ENCODE data around the gene RYR2. TPM values are rescaled to one million over a fixed set of nuclear protein-coding genes. Genes with fewer than 3 reads are reported as not detected.
"Not testable (repeated sequence)": the region's sequence is repeated elsewhere in the genome, so short reads cannot be mapped to it uniquely, and the experiment has no call there.

RYR2 gene
- total and polyA plus RNA-seq, 8 donors: 0.25 to 33.5 (median 2.5) TPM

GRCh38 chr1:237817277-237817676, 775.3 kb downstream of the RYR2 start:
- Histone ChIP-seq H3K27ac (no peak overlapping the region), H3K36me3 (no peaks in the 10 kb centered on the region), H3K4me3 (no peak overlapping the region), H3K27me3 (no peaks in the 10 kb centered on the region), H3K9me3 (no peaks in the 10 kb centered on the region), H3K4me1 (no peaks in the 10 kb centered on the region)
- DNase-seq: no peak
- intact Hi-C loops (cut with DNase I; ENCODE audit: low total_unique reads): no loop called here
- WGBS, 5 donors: 13 to 30% (median 21%) methylated on average over 1 of the region's 1 CpG
- TF ChIP-seq EP300 (IDR thresholded peaks at IDR 0.05) (no peak), CTCF (IDR thresholded peaks at IDR 0.05) (no peak), POLR2AphosphoS5 (IDR thresholded peaks at IDR 0.05) (no peak), POLR2A (IDR thresholded peaks at IDR 0.05) (no peak)

DNA sequence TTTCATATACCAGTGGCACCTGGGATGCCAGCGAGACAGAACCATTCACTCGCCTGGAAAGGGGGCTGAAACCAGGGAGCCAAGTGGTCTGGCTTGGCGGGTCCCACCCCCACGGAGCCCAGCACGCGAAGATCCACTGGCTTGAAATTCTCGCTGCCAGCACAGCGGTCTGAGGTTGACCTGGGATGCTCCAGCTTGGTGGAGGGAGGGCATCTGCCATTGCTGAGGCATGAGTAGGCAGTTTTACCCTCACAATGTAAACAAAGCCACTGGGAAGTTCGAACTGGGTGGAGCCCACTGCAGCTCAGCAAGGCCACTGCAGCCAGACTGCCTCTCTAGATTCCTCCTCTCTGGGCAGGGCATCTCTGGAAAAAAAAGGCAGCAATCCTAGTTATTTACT, 778.6 kb downstream of the RYR2 start:
- DNase-seq; H3K36me3 ChIP-seq; H3K27me3 ChIP-seq; H3K4me1 ChIP-seq; H3K4me3 ChIP-seq; H3K27ac ChIP-seq; intact Hi-C loops (cut with DNase I; ENCODE audit: low total_unique reads); H3K9me3 ChIP-seq: not testable (repeated sequence)
- 68 to 89% (median 86%) methylated on average over 7 to 9 of the region's 9 CpGs for WGBS, 5 donors

GRCh38 chr1:237832858-237833257, 790.9 kb downstream of the RYR2 start:
- H3K4me1 ChIP-seq: no peaks in the 10 kb centered on the region
- peaks cover 0 to 5% (median 0%) of the 10 kb centered on the region in 4 donors for H3K36me3 ChIP-seq
- no peak overlapping the region for H3K27ac ChIP-seq
- H3K9me3 ChIP-seq: no peaks in the 10 kb centered on the region
- WGBS, 5 donors: 64 to 73% (median 70%) methylated on average over 7 of the region's 7 CpGs
- peak in 1 of 2 donors; percentile 20 for DNase-seq
- intact Hi-C loops (cut with DNase I; ENCODE audit: low total_unique reads): no loop called here
- no peak overlapping the region for H3K4me3 ChIP-seq
- TF ChIP-seq POLR2A (IDR thresholded peaks at IDR 0.05): no peak
- no peak for TF ChIP-seq POLR2AphosphoS5 (IDR thresholded peaks at IDR 0.05)
- no peak for TF ChIP-seq CTCF (IDR thresholded peaks at IDR 0.05)
- no peak for TF ChIP-seq EP300 (IDR thresholded peaks at IDR 0.05)
- H3K27me3 ChIP-seq: no peaks in the 10 kb centered on the region

DNA sequence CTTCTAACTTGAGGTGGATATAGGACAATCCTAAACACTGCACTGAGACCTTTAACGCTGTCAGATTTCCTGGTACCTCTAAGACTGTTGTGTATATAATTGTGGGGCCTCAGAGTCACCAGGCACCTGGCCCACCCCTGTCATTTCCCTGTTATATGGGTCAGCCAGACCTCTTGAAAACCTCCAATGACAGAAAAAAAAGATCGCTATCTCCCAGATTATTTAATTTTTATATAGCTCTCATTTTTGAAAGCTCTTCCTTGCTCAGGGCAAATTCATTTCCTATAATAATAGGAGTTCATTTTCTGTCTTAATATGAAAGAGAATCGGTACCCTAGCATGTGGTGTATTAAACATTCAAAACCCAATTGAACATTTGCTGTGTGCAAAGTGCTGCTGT, 792.1 kb downstream of the RYR2 start:
- no peaks in the 10 kb centered on the region for H3K4me1 ChIP-seq
- no peaks in the 10 kb centered on the region for H3K27me3 ChIP-seq
- no peak overlapping the region for H3K27ac ChIP-seq
- 79 to 88% (median 85%) methylated on average over 3 of the region's 3 CpGs for WGBS, 5 donors
- TF ChIP-seq CTCF (IDR thresholded peaks at IDR 0.05) (no peak), EP300 (IDR thresholded peaks at IDR 0.05) (no peak), POLR2AphosphoS5 (IDR thresholded peaks at IDR 0.05) (no peak), POLR2A (IDR thresholded peaks at IDR 0.05) (no peak)
- peaks cover 0 to 5% (median 0%) of the 10 kb centered on the region in 4 donors for H3K36me3 ChIP-seq
- H3K9me3 ChIP-seq: no peaks in the 10 kb centered on the region
- intact Hi-C loops (cut with DNase I; ENCODE audit: low total_unique reads): no loop called here
- DNase-seq: no peak
- H3K4me3 ChIP-seq: no peak overlapping the region

GRCh38 chr1:237834461-237834860, 792.5 kb downstream of the RYR2 start:
- 78 to 84% (median 80%) methylated on average over 3 of the region's 3 CpGs for WGBS, 5 donors
- no peaks in the 10 kb centered on the region for H3K4me1 ChIP-seq
- peaks cover 0 to 3% (median 0%) of the 10 kb centered on the region in 4 donors for H3K36me3 ChIP-seq
- H3K9me3 ChIP-seq: no peaks in the 10 kb centered on the region
- no peak overlapping the region for H3K4me3 ChIP-seq
- H3K27me3 ChIP-seq: no peaks in the 10 kb centered on the region
- DNase-seq: no peak
- H3K27ac ChIP-seq: no peak overlapping the region
- intact Hi-C loops (cut with DNase I; ENCODE audit: low total_unique reads): no loop called here
- TF ChIP-seq POLR2AphosphoS5 (IDR thresholded peaks at IDR 0.05) (no peak), POLR2A (IDR thresholded peaks at IDR 0.05) (no peak), EP300 (IDR thresholded peaks at IDR 0.05) (no peak), CTCF (IDR thresholded peaks at IDR 0.05) (no peak)
